Measurements from ENCODE around the gene PPM1A.
A peak's percentile ranks its signal among the peaks of the same experiment; 100 is the strongest.

Gene PPM1A

GRCh38 chr14:60248697-60249318 lies at the start of gene PPM1A:
Gene PPM1A (plus strand): TSS chr14:60249221. CDS start chr14:60282704, 33,483 bp downstream.
- peak; percentile 96 for DNase-seq (ENCODE audit: low spot score)

- DNase-seq (ENCODE audit: low spot score) = no peak
Measured at GRCh38 chr14:60199321-60199720, 49.7 kb upstream of the PPM1A start.

GRCh38 chr14:60204104-60204842 lies 44.7 kb upstream of the PPM1A start:
- no peak for DNase-seq (ENCODE audit: low spot score)

GRCh38 chr14:60204843-60205774 lies 43.9 kb upstream of the PPM1A start:
- no peak for DNase-seq (ENCODE audit: low spot score)

GRCh38 chr14:60206249-60206670 lies 42.8 kb upstream of the PPM1A start:
- DNase-seq (ENCODE audit: low spot score) = no peak

- no peak for DNase-seq (ENCODE audit: low spot score)
Measured at GRCh38 chr14:60206837-60207533, 42.0 kb upstream of the PPM1A start.

- DNase-seq (ENCODE audit: low spot score) = no peak
Measured at GRCh38 chr14:60210703-60211102, 38.3 kb upstream of the PPM1A start.

GRCh38 chr14:60211153-60211552 lies 37.9 kb upstream of the PPM1A start:
- no peak for DNase-seq (ENCODE audit: low spot score)

- DNase-seq (ENCODE audit: low spot score) = no peak
Measured at GRCh38 chr14:60212503-60213371, 36.3 kb upstream of the PPM1A start.

- DNase-seq (ENCODE audit: low spot score) = no peak
Measured at GRCh38 chr14:60214003-60214402, 35.0 kb upstream of the PPM1A start.

GRCh38 chr14:60214415-60215126 lies 34.5 kb upstream of the PPM1A start:
- no peak for DNase-seq (ENCODE audit: low spot score)

- no peak for DNase-seq (ENCODE audit: low spot score)
Measured at GRCh38 chr14:60215127-60215444, 33.9 kb upstream of the PPM1A start.

GRCh38 chr14:60215520-60216420 lies 33.3 kb upstream of the PPM1A start:
- DNase-seq (ENCODE audit: low spot score) = no peak

GRCh38 chr14:60217713-60218112 lies 31.3 kb upstream of the PPM1A start:
- no peak for DNase-seq (ENCODE audit: low spot score)

- DNase-seq (ENCODE audit: low spot score) = no peak
Measured at GRCh38 chr14:60220084-60220483, 28.9 kb upstream of the PPM1A start.

GRCh38 chr14:60220917-60221316 lies 28.1 kb upstream of the PPM1A start:
- no peak for DNase-seq (ENCODE audit: low spot score)

- DNase-seq (ENCODE audit: low spot score) = no peak
Measured at GRCh38 chr14:60221457-60221856, 27.6 kb upstream of the PPM1A start.

- DNase-seq (ENCODE audit: low spot score) = no peak
Measured at GRCh38 chr14:60222820-60223219, 26.2 kb upstream of the PPM1A start.

GRCh38 chr14:60225265-60225664 lies 23.8 kb upstream of the PPM1A start:
- no peak for DNase-seq (ENCODE audit: low spot score)
